Epithelial cell of proximal tubule (primary cell): Measurements from ENCODE around the gene HRK. TPM values are rescaled to one million over a fixed set of nuclear protein-coding genes. Genes with fewer than 3 reads are reported as not detected.

ENCODE experiments used
- DNase-seq: peaks from one replicate; pipeline ENCODE4 v3.0.0-alpha.2; 2011; ENCODE audit warnings: low read depth
- H3K4me3 ChIP-seq: 2 replicates; pipeline ENCODE4 v1.5.1; 2011; ENCODE audit warnings: low read depth, mild to moderate bottlenecking, low read length
- CTCF ChIP-seq: conservative IDR thresholded peaks from 2 replicates; pipeline ENCODE4 v1.5.1; 2012; ENCODE audit warnings: low read depth, mild to moderate bottlenecking, low read length
- total RNA-seq: library from RNA; depleted of rRNA; stranded (reverse); fragments of >200 nt; gene quantifications from 2 replicates; pipeline ENCODE4 v1.2.3, GENCODE V29; 2015

HRK gene
- total RNA-seq, 1 donor from 2014 or later = not detected

- H3K4me3 ChIP-seq = no peak overlapping the region
- DNase-seq = no peak
- TF ChIP-seq CTCF = no peak
Measured at GRCh38 chr12:116838365-116838764, 42.9 kb downstream of the HRK start.

GRCh38 chr12:116837097-116837496 is 44.1 kb downstream of the HRK start:
- DNase-seq = no peak
- no peak for TF ChIP-seq CTCF
- H3K4me3 ChIP-seq = no peak overlapping the region

- TF ChIP-seq CTCF = no peak
- no peak for DNase-seq
- H3K4me3 ChIP-seq = no peak overlapping the region
Measured at GRCh38 chr12:116835484-116835883, 45.8 kb downstream of the HRK start.

- no peak for TF ChIP-seq CTCF
- DNase-seq = no peak
- H3K4me3 ChIP-seq = no peak overlapping the region
Measured at GRCh38 chr12:116833474-116833873, 47.8 kb downstream of the HRK start.

GRCh38 chr12:116832353-116832752 is 48.9 kb downstream of the HRK start:
- DNase-seq = no peak
- TF ChIP-seq CTCF = no peak
- no peak overlapping the region for H3K4me3 ChIP-seq

- H3K4me3 ChIP-seq = no peak overlapping the region
- TF ChIP-seq CTCF = no peak
- no peak for DNase-seq
Measured at GRCh38 chr12:116827432-116827831, 53.8 kb downstream of the HRK start.

- H3K4me3 ChIP-seq = no peak overlapping the region
- no peak for TF ChIP-seq CTCF
- no peak for DNase-seq
Measured at GRCh38 chr12:116821291-116821690, 60.0 kb downstream of the HRK start.
